Measurements from ENCODE around the gene GPR89B.
"Not testable (repeated sequence)": the region's sequence is repeated elsewhere in the genome, so short reads cannot be mapped to it uniquely, and the experiment has no call there.

- not testable (repeated sequence) for TF ChIP-seq CTCF, POLR2A (IDR thresholded peaks at IDR 0.05)
Measured at GRCh38 chr1:147927215-147927614, 1.0 kb upstream of the GPR89B start.
